GM12878 (cell line): Measurements from ENCODE around the gene SPAG6. TPM values are rescaled to one million over a fixed set of nuclear protein-coding genes. Genes with fewer than 3 reads are reported as not detected.

Experiments
- BHLHE40 ChIP-seq, 2 experiments: fragments of 450-650 bp in 1 of 2; IDR thresholded peaks; 2 replicates each; pipeline ENCODE4 v1.6.1; 2011 to 2017; ENCODE audit warnings: low read depth in 2 of 2, borderline replicate concordance in 1 of 2, improper control_type of control experiment in 1 of 2, low read length in 1 of 2, mild to moderate bottlenecking in 1 of 2
- CHD2 ChIP-seq: IDR thresholded peaks from 2 replicates; pipeline ENCODE4 v1.6.1; 2011; ENCODE audit warnings: low read depth, low read length, improper control_type of control experiment, borderline replicate concordance
- EGR1 ChIP-seq, 2 experiments: IDR thresholded peaks; 1 replicate in 1 of 2; 2 replicates in 1 of 2; pipeline ENCODE4 v1.6.1; 2011 to 2012; ENCODE audit warnings: low read depth in 2 of 2, low read length in 2 of 2, borderline replicate concordance in 1 of 2, mild to moderate bottlenecking in 1 of 2, moderate library complexity in 1 of 2
- MYC ChIP-seq: IDR thresholded peaks from 2 replicates; pipeline ENCODE4 v1.6.1; 2011; ENCODE audit warnings: mild to moderate bottlenecking, low read length, moderate library complexity, inconsistent platforms; ENCODE audit not compliant: insufficient read depth, insufficient replicate concordance, insufficient read length, severe bottlenecking
- RUNX3 ChIP-seq: IDR thresholded peaks from 2 replicates; pipeline ENCODE4 v1.6.1; 2012; ENCODE audit warnings: low read length, inconsistent platforms
- SIN3A ChIP-seq: IDR thresholded peaks from 2 replicates; pipeline ENCODE4 v1.6.1; 2012; ENCODE audit warnings: low read depth, low read length, improper control_type of control experiment
- SMAD1 ChIP-seq: fragments of 450-650 bp; IDR thresholded peaks from 2 replicates; pipeline ENCODE4 v1.6.1; 2018; ENCODE audit warnings: mild to moderate bottlenecking, low read depth; ENCODE audit not compliant: partially characterized antibody
- SRF ChIP-seq, 2 experiments: IDR thresholded peaks; 2 replicates each; pipeline ENCODE4 v1.6.1; 2011; ENCODE audit warnings: low read depth in 2 of 2, low read length in 2 of 2, mild to moderate bottlenecking in 1 of 2, moderate library complexity in 1 of 2
- USF2 ChIP-seq: IDR thresholded peaks from 2 replicates; pipeline ENCODE4 v1.6.1; 2011; ENCODE audit warnings: low read depth, low read length, improper control_type of control experiment, borderline replicate concordance
- WRNIP1 ChIP-seq: IDR thresholded peaks from 2 replicates; pipeline ENCODE4 v1.6.1; 2011; ENCODE audit warnings: low read depth, low read length, improper control_type of control experiment, borderline replicate concordance
- ZNF207 ChIP-seq: fragments of 450-650 bp; IDR thresholded peaks from 2 replicates; pipeline ENCODE4 v1.6.1; 2014; ENCODE audit warnings: antibody characterized with exemption, mild to moderate bottlenecking, borderline replicate concordance
- ZNF274 ChIP-seq: IDR thresholded peaks from one replicate; pipeline ENCODE4 v1.8.0; 2011; ENCODE audit not compliant: insufficient read length, insufficient read depth
- polyA plus RNA-seq, 11 experiments: library from polyadenylated mRNA; depleted of rRNA in 4 of 11; unstranded in 6 of 11; stranded (reverse) in 5 of 11; fragments of >200 nt; fragmentation: Nextera tagmentation in 4 of 11; fragmentation: Illumina TruSeq in 1 of 11; extraction: Ambion mirVana in 4 of 11; extraction: Trizol in 1 of 11; gene quantifications; 1 replicate in 1 of 11; 2 replicates in 10 of 11; pipeline versions ENCODE4 v1.2.1 to v1.2.3, GENCODE V29; 2011 to 2016; ENCODE audit warnings: inconsistent platforms in 2 of 11, missing spikeins in 2 of 11, low read depth in 1 of 11
- total RNA-seq, 4 experiments: library from RNA; depleted of rRNA in 3 of 4; stranded (reverse); fragments of >200 nt in 3 of 4; fragmentation: Illumina TruSeq in 1 of 4; extraction: Trizol in 1 of 4; gene quantifications; 2 replicates each; pipeline versions ENCODE4 v1.2.1 to v1.2.3, GENCODE V29; 2013 to 2021

SPAG6 gene
- total and polyA plus RNA-seq, 10 of the 15 experiments (the other 5 are each of a cell fraction or from before 2014, with no cell fraction given) = 0.13 to 0.99 (median 0.40) TPM; not detected in 1

GRCh38 chr10:22320591-22321155 lies 24.6 kb upstream of the SPAG6 start, which contains the start of gene BMI1 (continued):
- TF ChIP-seq USF2 = peak; percentile 18
- TF ChIP-seq SIN3A = no peak
- no peak for TF ChIP-seq CHD2
- TF ChIP-seq MYC = no peak
- TF ChIP-seq ZNF207 = no peak
- no peak for TF ChIP-seq ZNF274
- peak; percentile 88 to 92 for TF ChIP-seq SRF (IDR thresholded peaks at IDR 0.05; ENCODE audit: low read depth in 2 of 2, low read length in 2 of 2)
- peak; percentile 18 to 54; a peak in 1 of 4 replicates for TF ChIP-seq BHLHE40 (IDR thresholded peaks at IDR 0.05; ENCODE audit: borderline replicate concordance in 1 of 2, low read depth in 2 of 2, low read length in 1 of 2)
- no peak; the same call in 1 of the 2 replicates for TF ChIP-seq RUNX3
- TF ChIP-seq WRNIP1 = no peak
- TF ChIP-seq SMAD1 = no peak
- no peak for TF ChIP-seq EGR1 (IDR thresholded peaks at IDR 0.05; ENCODE audit: borderline replicate concordance in 1 of 2, low read depth in 2 of 2, low read length in 2 of 2)
